22Rv1 (cell line): ENCODE data around the gene ASB13.

Experiments used
- CTCF ChIP-seq: fragments of 450-650 bp; IDR thresholded peaks from 2 replicates; pipeline ENCODE4 v1.5.1; 2017; ENCODE audit warnings: mild to moderate bottlenecking
- ZFX ChIP-seq: fragments of 450-650 bp; IDR thresholded peaks from 2 replicates; pipeline ENCODE4 v1.6.1; 2017; ENCODE audit warnings: antibody characterized with exemption, borderline replicate concordance

GRCh38 chr10:5661043-5661442 lies 5.4 kb downstream of the ASB13 start:
- no peak for TF ChIP-seq CTCF
- TF ChIP-seq ZFX, result no peak
